Measurements from ENCODE around the gene SLX4.

Gene SLX4

DNA sequence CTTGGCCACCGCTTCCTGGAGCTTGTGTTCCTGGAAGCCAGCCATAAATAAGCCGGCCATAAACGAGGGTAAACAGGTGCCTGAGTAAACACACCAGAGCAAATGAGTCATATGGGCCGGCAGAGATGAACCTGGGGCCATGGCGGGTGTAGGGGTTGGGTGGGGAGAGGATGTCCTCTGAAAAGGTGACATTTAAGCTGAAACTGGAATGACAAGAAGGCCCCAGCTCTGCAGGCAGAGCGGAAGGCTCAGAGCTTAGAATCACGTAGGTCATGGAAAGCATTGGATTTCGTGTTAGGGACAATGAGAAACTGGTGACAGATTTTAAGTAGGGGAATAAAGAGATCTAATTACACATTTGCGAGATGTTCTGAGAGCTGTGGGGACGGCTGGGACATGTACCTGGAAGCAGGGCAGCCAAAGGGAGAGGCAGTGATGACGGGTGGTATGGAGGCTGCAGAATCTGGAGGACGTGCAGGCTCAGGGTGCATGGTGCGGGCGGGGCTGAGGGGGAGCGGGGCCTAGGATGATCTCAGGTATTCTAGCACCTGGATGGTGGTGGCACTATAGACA lies 35.0 kb upstream of the SLX4 start:
- Histone ChIP-seq H3K36me3 (peaks cover 89% of the 10 kb centered on the region), H3K9me3 (no peaks in the 10 kb centered on the region), H3K4me1 (ENCODE audit: control insufficient read depth in 1 of 2, insufficient read depth in 1 of 2, low read depth in 1 of 2, low read length in 1 of 2) (no peaks in the 10 kb centered on the region), H3K27me3 (no peaks in the 10 kb centered on the region), H3K27ac (no peak overlapping the region), H3K4me3 (ENCODE audit: low read depth in 1 of 2, low read length in 1 of 2) (no peak overlapping the region)
- TF ChIP-seq CTCF (IDR thresholded peaks at IDR 0.05): no peak

- Histone ChIP-seq H3K27ac (no peak overlapping the region), H3K27me3 (no peaks in the 10 kb centered on the region), H3K36me3 (peaks cover 89% of the 10 kb centered on the region), H3K4me3 (ENCODE audit: low read depth in 1 of 2, low read length in 1 of 2) (no peak overlapping the region), H3K9me3 (no peaks in the 10 kb centered on the region), H3K4me1 (ENCODE audit: control insufficient read depth in 1 of 2, insufficient read depth in 1 of 2, low read depth in 1 of 2, low read length in 1 of 2) (no peaks in the 10 kb centered on the region)
- no peak for TF ChIP-seq CTCF (IDR thresholded peaks at IDR 0.05)
Observed at GRCh38 chr16:3645504-3646347, 34.3 kb upstream of the SLX4 start.

GRCh38 chr16:3645108-3645503 lies 33.7 kb upstream of the SLX4 start:
- Histone ChIP-seq H3K4me3 (ENCODE audit: low read depth in 1 of 2, low read length in 1 of 2) (no peak overlapping the region), H3K27ac (no peak overlapping the region), H3K36me3 (peaks cover 90% of the 10 kb centered on the region), H3K4me1 (ENCODE audit: control insufficient read depth in 1 of 2, insufficient read depth in 1 of 2, low read depth in 1 of 2, low read length in 1 of 2) (no peaks in the 10 kb centered on the region), H3K27me3 (no peaks in the 10 kb centered on the region), H3K9me3 (no peaks in the 10 kb centered on the region)
- TF ChIP-seq CTCF (IDR thresholded peaks at IDR 0.05): no peak

- H3K27ac ChIP-seq: no peak overlapping the region
- no peaks in the 10 kb centered on the region for H3K4me1 ChIP-seq (ENCODE audit: control insufficient read depth in 1 of 2, insufficient read depth in 1 of 2, low read depth in 1 of 2, low read length in 1 of 2)
- TF ChIP-seq CTCF (IDR thresholded peaks at IDR 0.05): no peak
- H3K9me3 ChIP-seq: no peaks in the 10 kb centered on the region
- no peak overlapping the region for H3K4me3 ChIP-seq (ENCODE audit: low read depth in 1 of 2, low read length in 1 of 2)
- no peaks in the 10 kb centered on the region for H3K27me3 ChIP-seq
- H3K36me3 ChIP-seq: peaks cover 83% of the 10 kb centered on the region
Observed at GRCh38 chr16:3643095-3643730, 31.8 kb upstream of the SLX4 start.

GRCh38 chr16:3642397-3643094 lies 31.1 kb upstream of the SLX4 start:
- TF ChIP-seq CTCF (IDR thresholded peaks at IDR 0.05): no peak
- H3K4me1 ChIP-seq (ENCODE audit: control insufficient read depth in 1 of 2, insufficient read depth in 1 of 2, low read depth in 1 of 2, low read length in 1 of 2): peaks cover 5 to 6% of the 10 kb centered on the region in 2 experiments
- H3K4me3 ChIP-seq (ENCODE audit: low read depth in 1 of 2, low read length in 1 of 2): no peak overlapping the region
- no peaks in the 10 kb centered on the region for H3K27me3 ChIP-seq
- no peaks in the 10 kb centered on the region for H3K9me3 ChIP-seq
- no peak overlapping the region for H3K27ac ChIP-seq
- H3K36me3 ChIP-seq: peaks cover 77% of the 10 kb centered on the region

Measured in neutrophil (primary cell).